HG02870 (cell line): ENCODE results near the gene GATA5.

ENCODE experiments used
- ATAC-seq: cut with Tn5 transposase; IDR thresholded peaks from one replicate; pipeline ENCODE4 v1.9.1; 2021; ENCODE audit warnings: mild to moderate bottlenecking, moderate library complexity; ENCODE audit not compliant: unreplicated experiment

The GATA5 gene

DNA sequence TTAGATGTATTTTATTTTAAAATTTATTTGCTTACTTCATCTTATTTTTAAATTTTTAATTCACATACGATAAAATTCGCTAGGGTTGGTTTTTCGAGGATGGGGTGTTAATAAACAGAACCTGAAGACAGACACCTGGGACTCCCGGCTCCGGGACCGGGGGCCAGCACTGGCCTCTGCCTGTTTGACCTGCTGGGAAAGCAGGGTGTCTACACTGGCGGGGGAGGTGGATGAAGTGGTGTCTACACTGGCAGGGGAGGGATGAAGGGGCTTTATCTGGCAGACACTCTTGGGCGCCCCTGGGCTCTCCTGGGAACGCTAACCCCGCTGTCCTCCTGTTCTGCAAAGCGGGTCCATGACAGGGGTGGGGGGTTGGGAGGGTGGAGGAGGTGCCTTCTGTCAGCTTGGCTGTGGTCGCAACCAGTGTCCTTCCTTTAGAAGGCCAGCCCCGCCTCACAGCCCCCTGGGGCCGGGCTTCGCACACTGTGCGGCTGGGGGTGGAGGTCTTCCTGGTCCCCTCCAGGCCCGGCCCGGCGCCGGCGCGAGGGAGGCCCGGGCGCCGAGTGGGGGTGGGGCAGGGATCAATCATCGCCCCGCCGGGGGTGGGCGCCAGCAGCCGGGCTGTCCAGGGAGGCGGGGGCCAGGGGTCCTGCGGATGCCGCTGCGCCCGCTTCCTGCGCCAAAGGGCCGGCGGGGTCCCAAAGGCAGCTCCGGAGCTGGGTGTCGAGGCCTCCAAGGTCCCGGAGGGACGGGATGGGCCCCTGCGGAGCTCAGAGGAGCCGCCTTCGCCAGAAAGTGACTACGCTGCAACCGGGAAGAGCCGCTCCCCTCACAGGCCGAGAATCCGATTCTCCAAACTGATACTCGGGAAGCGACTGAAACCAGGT, 1.8 kb downstream of the GATA5 start:
- no peak for ATAC-seq

- no peak for ATAC-seq
Observed at GRCh38 chr20:62472941-62473585, 2.7 kb downstream of the GATA5 start.

- no peak for ATAC-seq
Observed at GRCh38 chr20:62472138-62472940, 3.5 kb downstream of the GATA5 start.

- ATAC-seq = no peak
Observed at GRCh38 chr20:62470459-62470858, 5.3 kb downstream of the GATA5 start.

DNA sequence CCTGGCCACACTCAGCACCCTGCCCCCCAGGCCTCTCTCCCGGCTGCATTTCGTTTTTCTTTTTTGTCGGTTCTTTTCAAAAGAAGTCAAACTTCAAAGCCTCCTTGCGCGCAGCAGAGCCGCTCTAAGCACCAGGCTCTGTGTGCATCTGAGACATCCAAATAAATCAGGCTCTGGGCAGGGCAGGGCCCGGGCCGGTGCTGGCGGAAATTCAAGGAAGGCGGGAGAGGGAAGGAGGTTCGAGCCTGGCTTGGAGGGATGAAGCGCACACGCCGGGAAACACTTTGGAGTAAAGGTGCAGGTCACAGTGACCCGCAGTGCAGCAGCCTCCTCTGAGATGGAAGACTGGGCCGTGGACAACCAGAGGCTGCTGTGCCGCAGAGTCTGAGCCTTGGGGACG, 5.8 kb downstream of the GATA5 start:
- no peak for ATAC-seq

DNA sequence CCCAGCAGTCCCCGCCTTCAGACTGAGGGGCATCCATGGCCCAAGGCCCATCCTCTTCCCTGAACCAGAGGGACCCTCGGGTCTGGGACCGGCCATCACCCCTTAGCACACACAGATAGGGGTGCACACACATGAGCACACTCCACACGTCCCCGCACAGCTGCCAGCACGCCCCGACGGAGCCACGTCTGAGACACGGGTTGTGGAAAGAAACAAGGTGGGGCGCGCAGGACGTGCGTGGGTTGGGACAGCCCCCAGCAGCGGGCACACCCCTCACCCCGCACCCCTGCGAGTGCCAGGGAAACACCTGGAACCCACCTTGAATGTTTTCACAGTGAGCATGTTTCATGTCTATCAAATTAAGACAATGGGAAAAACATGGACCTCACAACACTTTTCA, 6.4 kb downstream of the GATA5 start:
- ATAC-seq = no peak

DNA sequence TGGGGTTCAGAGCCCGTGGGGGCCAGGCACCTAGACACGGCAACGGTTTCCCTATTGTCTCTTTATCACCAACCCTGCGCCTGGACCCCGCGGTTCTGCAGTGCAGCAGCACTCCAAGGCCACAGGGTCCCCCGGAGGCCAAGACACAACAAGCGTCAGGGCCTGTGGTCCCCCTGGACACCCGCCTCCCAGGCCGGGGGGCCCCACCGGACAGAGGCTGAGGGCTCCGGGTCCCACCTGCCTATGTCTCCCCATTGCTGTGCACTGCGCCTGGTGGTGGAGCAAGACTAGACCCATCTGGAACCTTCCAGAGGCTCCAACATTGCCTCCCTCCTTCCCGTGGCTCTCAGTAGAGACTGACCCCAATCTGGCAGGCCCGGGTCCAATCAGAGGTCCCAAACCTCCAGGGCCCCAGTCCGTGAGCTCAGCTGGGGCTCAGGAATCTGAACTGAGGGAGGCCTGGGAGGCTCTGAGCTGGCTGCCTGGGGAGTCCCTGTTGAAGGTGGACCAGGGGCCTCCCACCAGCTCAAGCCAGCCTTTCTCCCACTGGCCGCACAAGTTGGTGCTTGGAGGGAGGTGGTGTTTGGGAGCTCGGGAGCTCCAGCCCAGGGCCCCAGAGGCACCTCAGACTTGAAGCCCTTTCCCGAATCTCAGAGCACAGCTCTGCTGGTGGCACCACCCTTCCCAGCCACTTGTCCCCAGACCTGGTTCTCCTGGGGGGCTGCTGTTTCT, 8.8 kb downstream of the GATA5 start:
- ATAC-seq = no peak

GRCh38 chr20:62466072-62466760, 9.6 kb downstream of the GATA5 start:
- ATAC-seq = no peak

GRCh38 chr20:62464990-62465389, 10.8 kb downstream of the GATA5 start:
- ATAC-seq = no peak

DNA sequence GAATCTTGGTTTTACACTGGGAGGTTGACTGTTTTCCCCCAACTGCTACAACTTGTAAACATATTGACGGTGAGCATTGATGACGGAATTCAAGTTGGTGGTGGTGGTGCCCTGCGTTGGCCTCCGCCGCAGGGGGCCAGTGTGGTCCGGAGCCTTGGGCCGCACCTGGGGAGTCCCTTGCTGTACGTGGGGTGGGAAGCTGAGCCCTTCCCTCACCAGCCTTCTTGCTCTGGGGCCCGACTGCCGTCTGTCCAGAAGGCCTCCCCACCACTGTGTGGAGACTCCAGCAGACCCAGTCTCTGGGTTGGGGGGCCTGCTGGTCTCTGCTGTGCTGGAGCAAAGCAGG, 11.4 kb downstream of the GATA5 start:
- no peak for ATAC-seq

GRCh38 chr20:62463651-62464424, 12.0 kb downstream of the GATA5 start:
- ATAC-seq = no peak

- no peak for ATAC-seq
Observed at GRCh38 chr20:62462976-62463592, 12.7 kb downstream of the GATA5 start.

DNA sequence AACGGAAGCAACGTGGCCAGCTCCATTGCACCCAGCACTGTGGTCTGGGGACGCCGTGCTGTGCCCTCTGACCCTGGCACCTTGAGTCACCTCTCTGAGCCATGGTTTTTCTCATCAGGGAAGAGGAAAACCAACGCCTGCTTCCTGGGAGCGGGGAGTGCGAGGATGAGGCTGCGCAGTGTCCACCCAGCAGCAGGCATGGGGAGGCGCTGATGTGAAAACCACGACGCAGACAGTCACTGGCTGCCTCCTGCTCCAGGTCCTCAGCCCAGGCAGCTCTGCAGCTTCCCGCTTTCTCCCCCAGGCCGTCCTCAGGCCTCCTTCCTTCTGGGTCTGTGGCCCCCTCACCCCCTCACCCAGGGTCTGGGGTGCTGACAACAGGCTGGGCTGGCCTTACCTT, 14.0 kb downstream of the GATA5 start:
- no peak for ATAC-seq

DNA sequence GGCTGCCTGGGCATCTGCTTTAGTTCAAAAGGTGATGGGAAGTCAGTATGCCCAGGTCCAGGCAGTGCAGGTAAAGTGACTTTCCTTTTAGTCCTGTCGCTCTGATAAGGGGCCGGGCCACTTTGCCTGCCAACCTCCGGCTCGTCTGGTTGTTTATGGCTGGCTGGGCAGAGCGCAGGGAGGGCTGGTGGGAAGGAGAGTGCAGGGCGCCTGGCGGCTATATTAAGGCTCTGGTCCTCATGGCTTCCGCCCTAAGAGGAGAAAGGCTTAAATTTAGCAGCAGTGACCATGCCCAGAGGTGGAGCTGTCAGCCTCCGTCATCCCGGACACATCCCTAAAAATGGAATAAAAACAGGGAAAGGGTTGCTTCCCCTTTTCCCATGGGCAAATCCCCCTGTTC, 14.6 kb downstream of the GATA5 start:
- ATAC-seq = no peak

DNA sequence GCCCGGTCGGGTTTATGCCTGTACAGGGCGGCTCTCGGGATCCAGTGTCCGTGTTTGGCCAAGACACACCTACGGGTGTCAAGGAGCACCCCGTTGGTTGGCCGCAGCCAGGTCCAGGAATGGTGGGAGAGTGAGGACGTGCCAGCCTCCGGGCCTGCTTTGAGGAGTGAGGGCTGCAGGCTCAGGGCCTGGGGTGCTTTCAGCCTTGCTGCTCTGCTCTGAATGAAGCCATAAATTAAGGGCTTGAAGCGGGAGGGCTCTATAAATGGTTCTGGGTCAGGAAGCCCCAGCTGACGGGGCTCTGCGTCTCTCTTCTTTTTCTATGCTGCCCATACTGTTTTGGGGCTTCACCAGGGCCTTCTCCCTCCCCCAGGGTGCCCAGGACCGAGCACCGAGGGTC, 15.1 kb downstream of the GATA5 start:
- no peak for ATAC-seq

DNA sequence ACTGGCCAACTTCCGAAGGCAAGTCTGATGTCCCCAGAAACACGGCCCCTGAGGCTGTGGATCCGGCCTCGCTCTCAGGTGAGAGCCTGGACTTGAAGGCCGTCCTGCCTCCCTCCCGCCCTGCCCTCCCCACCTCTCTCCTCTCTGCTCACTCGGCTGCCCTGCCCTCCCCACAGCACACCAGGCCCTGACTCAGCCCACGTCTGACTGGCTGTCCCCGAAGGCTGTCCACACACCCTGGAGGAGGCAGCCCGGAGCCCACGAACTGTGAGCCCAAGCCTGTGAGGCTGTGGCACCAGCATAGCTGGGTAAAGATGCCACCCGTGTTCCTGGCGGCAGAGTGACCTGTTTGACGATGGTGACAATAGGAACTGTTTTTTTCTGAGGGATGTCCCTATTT, 16.3 kb downstream of the GATA5 start:
- ATAC-seq = no peak

DNA sequence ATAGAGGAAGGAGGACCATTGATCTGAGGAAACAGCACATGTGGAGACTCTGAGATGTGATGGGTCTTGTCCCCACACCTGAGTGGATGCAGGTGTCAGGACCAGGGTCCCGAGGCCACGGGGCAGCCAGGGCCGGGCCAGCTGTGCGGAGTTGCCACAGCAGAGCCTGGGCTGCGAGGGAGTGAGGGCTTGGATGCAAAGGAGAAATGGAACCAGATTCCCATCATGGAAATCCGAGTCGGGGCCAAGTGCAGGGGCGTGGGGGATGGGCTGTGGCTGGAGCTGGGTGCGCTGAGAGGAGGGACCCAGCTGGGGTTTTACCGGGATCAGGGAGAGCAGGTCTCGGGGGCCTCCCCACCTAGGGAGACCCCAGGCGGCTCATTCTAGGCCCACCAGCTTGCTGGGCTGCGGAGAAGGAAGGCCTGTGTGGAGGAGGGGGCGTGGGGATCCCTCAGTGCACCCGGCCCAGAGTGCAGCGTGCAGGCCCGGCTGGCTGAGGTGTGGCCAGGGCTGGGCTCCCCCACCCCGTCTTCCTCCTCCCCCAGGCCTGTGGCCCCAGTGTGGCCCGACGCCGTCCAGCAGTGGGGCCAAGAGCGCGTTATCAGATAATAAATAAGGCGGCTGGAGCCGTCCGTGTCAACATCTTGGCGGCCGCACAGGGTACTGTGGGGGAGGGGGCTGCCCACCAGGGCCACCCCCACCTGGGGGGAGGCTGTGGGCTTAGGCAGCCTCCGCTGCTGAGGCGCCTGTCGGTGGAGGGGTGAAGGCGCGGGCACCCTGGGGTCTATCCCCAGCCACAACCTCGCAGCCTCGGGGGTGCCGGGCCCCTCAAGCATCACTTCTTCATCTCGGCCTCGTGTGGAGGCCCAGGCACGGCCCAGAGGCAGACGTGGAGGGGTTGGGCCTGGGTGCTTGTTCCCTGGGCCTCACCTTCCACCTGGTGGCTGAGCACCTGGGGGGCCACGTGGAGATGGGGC, 17.2 kb downstream of the GATA5 start:
- ATAC-seq = no peak

DNA sequence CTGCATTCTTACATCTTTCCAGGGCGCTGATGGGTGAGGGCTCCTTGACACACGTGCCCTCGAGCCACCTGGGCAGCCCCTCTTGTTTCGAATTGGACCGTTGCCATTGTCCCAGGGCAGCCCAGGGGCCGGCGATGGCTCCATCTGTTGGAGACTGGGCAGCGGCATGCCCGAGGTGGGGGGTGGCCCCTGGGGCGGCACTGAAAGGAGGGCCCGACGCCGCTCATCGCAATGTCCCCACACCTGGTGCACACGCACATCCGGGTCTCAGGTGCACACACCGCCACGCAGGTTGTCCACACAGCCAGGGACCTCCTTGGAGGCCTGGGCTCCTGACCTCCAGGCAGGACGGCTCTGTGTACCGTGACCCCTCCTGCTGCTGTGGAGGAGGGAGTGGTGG, 18.0 kb downstream of the GATA5 start:
- ATAC-seq = no peak
